AG09309 (cell line): Measurements from ENCODE around the gene RFX2.

ENCODE experiments used
- DNase-seq: peaks from one replicate; pipeline ENCODE4 v3.0.0-alpha.2; 2010; ENCODE audit warnings: low read depth
- H3K4me3 ChIP-seq: 2 replicates; pipeline ENCODE4 v1.5.1; 2011; ENCODE audit warnings: mild to moderate bottlenecking, low read depth, low read length, moderate library complexity; ENCODE audit not compliant: control insufficient read depth
- CTCF ChIP-seq: IDR thresholded peaks from 2 replicates; pipeline ENCODE4 v1.5.1; 2011; ENCODE audit warnings: mild to moderate bottlenecking, low read depth, low read length, inconsistent platforms; ENCODE audit not compliant: insufficient read depth, control insufficient read depth; ENCODE audit errors: missing control alignments

Gene RFX2

GRCh38 chr19:6058518-6059201 lies 51.6 kb downstream of the RFX2 start:
- TF ChIP-seq CTCF: no peak
- no peak for DNase-seq
- H3K4me3 ChIP-seq: no peak overlapping the region

GRCh38 chr19:6057651-6058517 lies 52.4 kb downstream of the RFX2 start:
- H3K4me3 ChIP-seq: no peak overlapping the region
- no peak for DNase-seq
- no peak for TF ChIP-seq CTCF

DNA sequence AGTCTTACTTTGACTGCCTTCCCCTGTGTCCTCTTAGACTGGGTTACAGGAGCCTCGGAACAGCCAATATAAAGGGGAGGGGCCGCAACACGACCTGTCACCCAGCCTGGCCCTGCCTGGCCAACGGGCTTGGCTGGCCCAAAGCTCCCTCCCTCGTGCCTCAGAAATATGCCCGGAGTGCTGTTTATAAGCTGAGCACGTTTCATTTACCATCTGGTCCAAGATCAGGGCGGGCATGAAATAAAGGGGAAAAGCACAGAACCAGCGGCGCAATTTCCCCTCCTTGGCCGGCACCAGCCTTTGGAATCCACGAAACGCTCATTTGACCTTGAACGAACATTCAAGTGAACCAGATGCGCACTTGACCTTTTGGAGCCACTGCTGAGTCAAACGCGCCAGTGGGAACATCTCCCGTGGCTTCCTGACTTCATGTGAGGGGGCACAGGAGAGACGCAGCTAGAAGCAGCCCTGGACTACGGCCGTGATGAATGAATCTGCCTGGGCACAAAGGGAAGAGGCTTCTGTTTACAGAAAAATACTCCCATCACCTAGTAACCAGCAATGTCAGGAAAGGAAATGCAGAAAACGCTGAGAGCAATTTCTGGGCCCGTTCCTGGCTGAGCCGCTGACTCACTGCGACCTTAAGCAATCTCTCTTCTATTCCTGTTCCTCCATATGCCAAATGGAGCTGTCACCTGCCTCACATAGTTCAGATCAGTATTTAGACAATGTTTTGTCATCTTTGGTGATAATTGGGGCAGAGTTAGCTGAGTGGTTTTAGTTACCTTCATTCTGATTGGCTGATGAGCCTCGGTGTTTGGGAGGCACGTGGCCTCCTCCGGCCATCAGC lies 53.3 kb downstream of the RFX2 start:
- DNase-seq: peak; percentile 90
- H3K4me3 ChIP-seq: no peak overlapping the region
- TF ChIP-seq CTCF: no peak

DNA sequence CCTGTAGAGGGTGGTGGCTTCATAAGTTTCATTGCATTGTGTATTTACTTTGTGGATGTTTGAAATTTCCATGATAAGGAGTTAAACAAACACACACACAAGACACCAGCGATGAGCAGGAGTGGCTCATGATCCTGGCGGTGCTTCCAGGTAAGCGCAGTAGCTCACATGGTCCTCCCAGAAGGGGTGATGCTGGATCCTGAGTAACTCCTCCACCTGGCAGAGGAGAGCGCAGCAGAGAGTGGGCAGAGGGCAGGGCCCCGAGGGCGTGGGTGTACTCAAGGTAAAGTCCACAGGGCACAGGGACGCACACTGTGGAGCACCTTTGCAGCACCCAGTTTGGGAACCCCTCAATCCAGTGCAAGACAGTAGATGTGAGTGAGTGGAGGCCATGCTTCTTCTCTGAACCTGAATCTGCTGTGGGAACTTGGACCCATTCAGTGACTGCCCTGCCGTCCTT lies 54.0 kb downstream of the RFX2 start:
- DNase-seq: no peak
- TF ChIP-seq CTCF: no peak
- no peak overlapping the region for H3K4me3 ChIP-seq

DNA sequence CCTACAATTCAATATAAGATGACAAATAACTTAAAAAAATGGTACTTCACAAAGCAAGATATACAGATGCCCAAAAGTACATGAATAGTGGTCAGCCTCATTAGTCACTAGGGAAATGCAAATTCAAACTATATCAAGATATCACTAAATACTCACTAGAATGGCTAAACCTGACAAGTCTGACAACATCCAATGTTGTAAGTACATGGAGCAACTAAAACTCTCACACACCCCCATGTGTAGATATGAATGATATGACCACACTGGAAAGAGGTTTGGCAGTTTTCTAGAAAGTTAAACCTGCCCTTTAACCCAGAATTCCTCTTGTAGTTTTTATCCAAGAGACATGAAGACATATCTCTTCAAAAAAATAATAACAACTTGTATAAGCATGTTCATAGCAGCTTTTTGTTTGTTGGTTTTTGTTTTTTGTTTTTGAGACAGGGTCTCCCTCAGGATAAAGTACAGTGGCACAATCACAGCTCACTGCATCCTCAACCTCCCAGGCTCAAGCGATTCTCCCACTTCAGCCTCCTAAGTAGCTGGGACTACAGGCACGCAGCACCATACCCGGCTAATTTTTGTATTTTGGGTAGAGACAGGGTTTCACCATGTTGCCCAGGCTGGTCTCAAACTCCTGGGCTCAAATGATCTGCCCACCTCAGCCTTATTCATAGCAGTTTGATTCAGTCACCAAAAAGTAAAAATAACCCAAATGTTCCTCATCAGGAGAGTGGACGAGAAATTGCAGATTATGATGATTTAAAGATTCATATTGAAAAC lies 55.1 kb downstream of the RFX2 start:
- H3K4me3 ChIP-seq: no peak overlapping the region
- no peak for DNase-seq
- TF ChIP-seq CTCF: no peak
